ENCODE results near the gene COLEC11. TPM values are rescaled to one million over a fixed set of nuclear protein-coding genes. Genes with fewer than 3 reads are reported as not detected.

COLEC11 gene
- total and polyA plus RNA-seq, 10 donors, result 0.64 to 8.0 (median 3.1) TPM

GRCh38 chr2:3639653-3640052, 44.7 kb downstream of the COLEC11 start:
- TF ChIP-seq CTCF (IDR thresholded peaks at IDR 0.05 in 8 of 11, conservative IDR thresholded peaks at IDR 0.05 in 3 of 11) (no peak), POLR2AphosphoS5 (IDR thresholded peaks at IDR 0.05) (no peak), POLR2A (IDR thresholded peaks at IDR 0.05) (no peak)
- no peaks in the 10 kb centered on the region for H3K27me3 ChIP-seq (replicated peaks in 1 of 7)
- no peaks in the 10 kb centered on the region for H3K9me3 ChIP-seq
- no peak overlapping the region for H3K27ac ChIP-seq
- 69 to 82% (median 76%) methylated on average over 7 to 8 of the region's 8 CpGs for WGBS, 5 donors
- H3K4me3 ChIP-seq, result no peak overlapping the region
- H3K4me1 ChIP-seq, result peaks cover 0 to 12% (median 2%) of the 10 kb centered on the region in 6 donors
- peak; percentile 50 for DNase-seq
- no peaks in the 10 kb centered on the region for H3K36me3 ChIP-seq
- intact Hi-C loops (cut with DNase I; ENCODE audit: low total_unique reads), result no loop called here

- no peak for TF ChIP-seq POLR2A (IDR thresholded peaks at IDR 0.05)
- no peak for TF ChIP-seq POLR2AphosphoS5 (IDR thresholded peaks at IDR 0.05)
- no peak for TF ChIP-seq CTCF (IDR thresholded peaks at IDR 0.05 in 8 of 11, conservative IDR thresholded peaks at IDR 0.05 in 3 of 11)
- peaks cover 0 to under 1% (median 0%) of the 10 kb centered on the region in 6 donors for H3K4me1 ChIP-seq
- H3K9me3 ChIP-seq, result no peaks in the 10 kb centered on the region
- WGBS, 5 donors, result 88 to 96% (median 91%) methylated on average over 13 of the region's 13 CpGs
- peak; percentile 48 for DNase-seq
- H3K27me3 ChIP-seq (replicated peaks in 1 of 7), result no peaks in the 10 kb centered on the region
- intact Hi-C loops (cut with DNase I; ENCODE audit: low total_unique reads), result no loop called here
- H3K36me3 ChIP-seq, result no peaks in the 10 kb centered on the region
- no peak overlapping the region for H3K4me3 ChIP-seq
- no peak overlapping the region for H3K27ac ChIP-seq
These were observed 46.3 kb downstream of the COLEC11 start for GRCh38 chr2:3641181-3641580.

- TF ChIP-seq POLR2A (IDR thresholded peaks at IDR 0.05) (no peak), POLR2AphosphoS5 (IDR thresholded peaks at IDR 0.05) (no peak), CTCF (IDR thresholded peaks at IDR 0.05 in 8 of 11, conservative IDR thresholded peaks at IDR 0.05 in 3 of 11) (no peak)
- intact Hi-C loops (cut with DNase I; ENCODE audit: low total_unique reads), result no loop called here
- Histone ChIP-seq H3K27ac (no peak overlapping the region), H3K36me3 (no peaks in the 10 kb centered on the region), H3K9me3 (no peaks in the 10 kb centered on the region), H3K4me3 (no peak overlapping the region), H3K4me1 (no peaks in the 10 kb centered on the region), H3K27me3 (replicated peaks in 1 of 7) (no peaks in the 10 kb centered on the region)
- DNase-seq, result peak; percentile 68
- 83 to 93% (median 89%) methylated on average over 25 to 26 of the region's 26 CpGs for WGBS, 5 donors
These were observed 47.0 kb downstream of the COLEC11 start for GRCh38 chr2:3641841-3642421.

GRCh38 chr2:3642521-3643215, 47.8 kb downstream of the COLEC11 start:
- no peak overlapping the region for H3K27ac ChIP-seq
- TF ChIP-seq CTCF (IDR thresholded peaks at IDR 0.05 in 8 of 11, conservative IDR thresholded peaks at IDR 0.05 in 3 of 11) (no peak), POLR2AphosphoS5 (IDR thresholded peaks at IDR 0.05) (no peak), POLR2A (IDR thresholded peaks at IDR 0.05) (no peak)
- 83 to 88% (median 86%) methylated on average over 18 of the region's 18 CpGs for WGBS, 5 donors
- DNase-seq, result peak; percentile 67
- H3K9me3 ChIP-seq, result no peaks in the 10 kb centered on the region
- H3K36me3 ChIP-seq, result no peaks in the 10 kb centered on the region
- intact Hi-C loops (cut with DNase I; ENCODE audit: low total_unique reads), result no loop called here
- no peaks in the 10 kb centered on the region for H3K27me3 ChIP-seq (replicated peaks in 1 of 7)
- H3K4me1 ChIP-seq, result no peaks in the 10 kb centered on the region
- H3K4me3 ChIP-seq, result no peak overlapping the region

Measured in spleen (tissue), 11 donors.